Right lobe of liver (tissue), 6 donors: Measurements from ENCODE around the gene UBQLN2. TPM values are rescaled to one million over a fixed set of nuclear protein-coding genes. Genes with fewer than 3 reads are reported as not detected.

Source experiments
- ATAC-seq, 4 donors: fragments of 200-7000 bp; cut with Tn5 transposase; one replicate each; pipeline ENCODE4 v1.9.1; 2020; ENCODE audit warnings: mild to moderate bottlenecking in 4 of 4, moderate library complexity in 4 of 4
- DNase-seq, 3 donors: peaks; one replicate each; pipeline ENCODE4 v3.0.0-alpha.2; 2020
- H3K27ac ChIP-seq, 3 donors: fragments of 200-600 bp; one replicate each; pipeline ENCODE4 v1.8.0; 2022
- H3K27me3 ChIP-seq, 2 donors: fragments of 200-600 bp; one replicate each; pipeline ENCODE4 v1.8.0; 2022
- H3K36me3 ChIP-seq, 4 donors: fragments of 200-600 bp; sonication (generic) in 1 of 4; one replicate each; pipeline versions ENCODE4 v1.5.1 to v1.8.0; 2017 to 2022; ENCODE audit warnings: control low read depth in 1 of 4
- H3K4me1 ChIP-seq, 4 donors: fragments of 200-600 bp; sonication (generic) in 1 of 4; one replicate each; pipeline versions ENCODE4 v1.5.1 to v1.8.0; 2017 to 2022; ENCODE audit warnings: control low read depth in 1 of 4
- H3K4me3 ChIP-seq, 3 donors: fragments of 200-600 bp; one replicate each; pipeline ENCODE4 v1.8.0; 2022
- H3K9me3 ChIP-seq, 4 donors: fragments of 200-600 bp; sonication (generic) in 1 of 4; one replicate each; pipeline versions ENCODE4 v1.5.1 to v1.8.0; 2017 to 2022; ENCODE audit warnings: control low read depth in 1 of 4
- CTCF ChIP-seq, 4 donors: fragments of 200-600 bp in 3 of 4; fragments of 450-650 bp in 1 of 4; IDR thresholded peaks; one replicate each; pipeline versions ENCODE4 v1.5.1 to v1.8.0; 2016 to 2022; ENCODE audit warnings: antibody characterized with exemption in 4 of 4, mild to moderate bottlenecking in 2 of 4
- POLR2A ChIP-seq: fragments of 450-650 bp; IDR thresholded peaks from one replicate; pipeline ENCODE4 v1.6.1; 2017; ENCODE audit warnings: antibody characterized with exemption, mild to moderate bottlenecking
- WGBS: methylation state at CpG from one replicate; pipeline ENCODE4 v1.1.6; 2018; ENCODE audit warnings: low coverage, low lambda C conversion rate; ENCODE audit not compliant: insufficient coverage; ENCODE audit errors: missing lambda C conversion rate; 5-methylcytosine and 5-hydroxymethylcytosine counted together
- intact Hi-C, 2 donors: fragments of 100-400 bp; cut with DNase I; formaldehyde crosslinking; loops; one replicate each; pipeline versions ENCODE4 v1.11.2 to v1.14.1; 2022
- total RNA-seq, 6 experiments: library from RNA; depleted of rRNA in 2 of 6; stranded (reverse); fragments of >200 nt in 2 of 6; fragmentation: NEBNext Ultra II Directional in 3 of 6; extraction: Animal tissue kit (Norgen Biotek cat#: 25700) in 3 of 6; gene quantifications; one replicate each; pipeline versions ENCODE4 v1.1.0 to v1.2.4, GENCODE V29; 2016 to 2023
- donor health status: DM: no; HTN: yes; CAD: no.
- donor health status: DM: no; HTN: no; CAD: no.
- donor health status: DM: no; HTN: no; CAD: no.
- donor health status: DM: no; HTN: yes; CAD: no.
- donor health status: DM: no; HTN: yes; CAD: no.

UBQLN2 gene
- total RNA-seq, 6 experiments from 2014 or later: 11.9 to 17.7 (median 13.6) TPM

DNA sequence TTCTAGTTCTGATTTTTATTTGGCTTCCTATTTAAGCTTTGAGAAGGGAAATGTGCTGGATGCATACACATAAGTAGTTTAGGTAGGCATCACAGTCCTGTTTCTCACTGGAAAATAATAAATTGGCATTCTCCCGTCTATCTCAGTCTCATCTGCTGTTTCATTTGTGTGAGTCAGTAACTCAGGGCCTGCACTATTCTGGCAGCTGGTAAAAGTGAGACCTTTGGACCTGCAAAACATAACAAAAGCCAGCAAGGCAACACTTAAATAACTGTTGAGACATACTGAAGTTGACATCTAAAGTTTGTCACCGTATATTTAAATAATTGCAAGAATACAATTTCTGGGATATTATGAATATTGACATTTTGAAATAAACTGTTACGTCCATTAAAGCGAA lies 8.6 kb upstream of the UBQLN2 start:
- H3K4me3 ChIP-seq: no peak overlapping the region
- H3K27me3 ChIP-seq: no peaks in the 10 kb centered on the region
- H3K36me3 ChIP-seq: no peaks in the 10 kb centered on the region
- WGBS: 64% methylated on average over 4 of the region's 4 CpGs
- TF ChIP-seq POLR2A (no peak), CTCF (IDR thresholded peaks at IDR 0.05) (no peak)
- DNase-seq (no peak), ATAC-seq (peak; percentile 86 to 95 (median 92))
- intact Hi-C loops: no loop called here
- peak overlapping the region in 1 of 3 donors; percentile 22 for H3K27ac ChIP-seq
- no peaks in the 10 kb centered on the region for H3K9me3 ChIP-seq
- no peaks in the 10 kb centered on the region for H3K4me1 ChIP-seq

DNA sequence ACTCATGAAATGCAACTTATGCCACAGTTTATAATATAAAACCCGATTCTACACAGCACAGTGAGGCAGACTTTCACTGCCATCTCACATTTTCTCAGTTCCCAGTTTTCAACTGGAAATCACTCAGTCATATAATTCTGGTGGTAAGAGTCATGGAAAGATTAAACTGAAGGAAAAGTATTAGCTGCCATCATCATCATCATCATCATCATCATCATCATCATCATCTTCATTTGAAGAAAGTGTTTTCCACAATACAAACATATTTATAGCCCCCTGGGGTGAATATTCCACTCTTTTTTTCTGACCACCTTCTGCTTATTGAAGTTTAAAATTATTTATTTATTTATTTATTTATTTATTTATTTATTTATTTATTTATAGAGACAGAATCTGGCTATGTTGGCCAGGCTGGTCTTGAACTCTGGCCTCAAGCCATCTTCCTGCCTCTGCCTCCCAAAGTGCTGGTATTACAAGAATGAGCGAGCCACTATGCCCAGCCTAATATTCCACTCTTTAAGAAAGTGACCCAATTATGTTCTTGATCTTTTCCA lies 6.0 kb upstream of the UBQLN2 start:
- Histone ChIP-seq H3K4me1 (no peaks in the 10 kb centered on the region), H3K36me3 (no peaks in the 10 kb centered on the region), H3K27me3 (no peaks in the 10 kb centered on the region), H3K4me3 (no peak overlapping the region), H3K9me3 (no peaks in the 10 kb centered on the region), H3K27ac (no peak overlapping the region)
- intact Hi-C loops: no loop called here
- WGBS: 77% methylated on average over 2 of the region's 2 CpGs
- ATAC-seq (no peak), DNase-seq (no peak)
- TF ChIP-seq POLR2A: no peak
- TF ChIP-seq CTCF (IDR thresholded peaks at IDR 0.05): no peak

- Histone ChIP-seq H3K36me3 (no peaks in the 10 kb centered on the region), H3K27ac (peak overlapping the region; percentile 87 to 90 (median 88)), H3K27me3 (no peaks in the 10 kb centered on the region), H3K9me3 (no peaks in the 10 kb centered on the region), H3K4me3 (peak overlapping the region; percentile 54 to 65 (median 59)), H3K4me1 (peaks cover 0 to 10% (median 0%) of the 10 kb centered on the region in 4 donors)
- WGBS: 24% methylated on average over 11 of the region's 23 CpGs
- intact Hi-C loops: no loop called here
- ATAC-seq: peak; percentile 27 to 34 (median 30)
- no peak for DNase-seq
- TF ChIP-seq CTCF (IDR thresholded peaks at IDR 0.05) (no peak), POLR2A (no peak)
Measured at GRCh38 chrX:56564164-56564885, 898 bp downstream of the UBQLN2 start.

DNA sequence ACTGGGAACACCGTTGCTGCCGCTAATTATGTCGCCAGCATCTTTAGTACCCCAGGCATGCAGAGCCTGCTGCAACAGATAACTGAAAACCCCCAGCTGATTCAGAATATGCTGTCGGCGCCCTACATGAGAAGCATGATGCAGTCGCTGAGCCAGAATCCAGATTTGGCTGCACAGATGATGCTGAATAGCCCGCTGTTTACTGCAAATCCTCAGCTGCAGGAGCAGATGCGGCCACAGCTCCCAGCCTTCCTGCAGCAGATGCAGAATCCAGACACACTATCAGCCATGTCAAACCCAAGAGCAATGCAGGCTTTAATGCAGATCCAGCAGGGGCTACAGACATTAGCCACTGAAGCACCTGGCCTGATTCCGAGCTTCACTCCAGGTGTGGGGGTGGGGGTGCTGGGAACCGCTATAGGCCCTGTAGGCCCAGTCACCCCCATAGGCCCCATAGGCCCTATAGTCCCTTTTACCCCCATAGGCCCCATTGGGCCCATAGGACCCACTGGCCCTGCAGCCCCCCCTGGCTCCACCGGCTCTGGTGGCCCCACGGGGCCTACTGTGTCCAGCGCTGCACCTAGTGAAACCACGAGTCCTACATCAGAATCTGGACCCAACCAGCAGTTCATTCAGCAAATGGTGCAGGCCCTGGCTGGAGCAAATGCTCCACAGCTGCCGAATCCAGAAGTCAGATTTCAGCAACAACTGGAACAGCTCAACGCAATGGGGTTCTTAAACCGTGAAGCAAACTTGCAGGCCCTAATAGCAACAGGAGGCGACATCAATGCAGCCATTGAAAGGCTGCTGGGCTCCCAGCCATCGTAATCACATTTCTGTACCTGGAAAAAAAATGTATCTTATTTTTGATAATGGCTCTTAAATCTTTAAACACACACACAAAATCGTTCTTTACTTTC lies 1.8 kb downstream of the UBQLN2 start:
- DNase-seq (no peak), ATAC-seq (no peak)
- Histone ChIP-seq H3K9me3 (no peaks in the 10 kb centered on the region), H3K27ac (no peak overlapping the region), H3K36me3 (no peaks in the 10 kb centered on the region), H3K4me3 (peak overlapping the region; percentile 54 to 65 (median 59)), H3K4me1 (peaks cover 0 to 10% (median 0%) of the 10 kb centered on the region in 4 donors), H3K27me3 (no peaks in the 10 kb centered on the region)
- 35% methylated on average over 14 of the region's 20 CpGs for WGBS
- intact Hi-C loops: no loop called here
- TF ChIP-seq POLR2A: no peak
- no peak for TF ChIP-seq CTCF (IDR thresholded peaks at IDR 0.05)
